ENCODE measurements around the gene KIF21B.
"Not testable (repeated sequence)": the region's sequence is repeated elsewhere in the genome, so short reads cannot be mapped to it uniquely, and the experiment has no call there.

- TF ChIP-seq CTCF (conservative IDR thresholded peaks at IDR 0.05); ZFX (IDR thresholded peaks at IDR 0.05): not testable (repeated sequence)
Measured at GRCh38 chr1:200962151-200962550, 61.4 kb downstream of the KIF21B start.
